Nephron (organoid): ENCODE measurements around the gene LRCOL1.
A peak's percentile ranks its signal among the peaks of the same experiment; 100 is the strongest.

Experiments used
- H3K27ac Mint-ChIP-seq, 3 experiments: 2 replicates each; pipeline ENCODE4 v1.8.0; 2020; ENCODE audit warnings: mixed read lengths in 3 of 3, mild to moderate bottlenecking in 2 of 3, moderate library complexity in 1 of 3
- H3K27me3 Mint-ChIP-seq: 2 replicates; pipeline ENCODE4 v1.8.0; 2021; ENCODE audit warnings: low read depth, mild to moderate bottlenecking, moderate library complexity, mixed read lengths
- H3K36me3 Mint-ChIP-seq: 2 replicates; pipeline ENCODE4 v1.8.0; 2020; ENCODE audit warnings: low read depth, mixed read lengths
- H3K4me1 Mint-ChIP-seq: 2 replicates; pipeline ENCODE4 v1.8.0; 2020; ENCODE audit warnings: mixed read lengths
- H3K4me3 Mint-ChIP-seq, 3 experiments: 2 replicates each; pipeline ENCODE4 v1.8.0; 2020; ENCODE audit warnings: mild to moderate bottlenecking in 3 of 3, mixed read lengths in 3 of 3, moderate library complexity in 2 of 3
- H3K9me3 Mint-ChIP-seq: 2 replicates; pipeline ENCODE4 v1.8.0; 2020; ENCODE audit warnings: mixed read lengths
- TF ChIP-seq, protein P1 (sequence below), 3 experiments: fragments of 200-600 bp; sonication (generic); IDR thresholded peaks; one replicate each; pipeline ENCODE4 v1.5.0; 2021; ENCODE audit warnings: antibody characterized with exemption in 3 of 3; ENCODE audit not compliant: unreplicated experiment in 3 of 3

LRCOL1 gene

GRCh38 chr12:132614029-132614428 lies 3.6 kb upstream of the LRCOL1 start:
- Mint-ChIP-seq H3K4me1 (peaks cover 18% of the 10 kb centered on the region), H3K36me3 (peaks cover 7% of the 10 kb centered on the region), H3K27me3 (peaks cover 51% of the 10 kb centered on the region), H3K9me3 (peaks cover 8% of the 10 kb centered on the region), H3K27ac (no peak overlapping the region), H3K4me3 (no peak overlapping the region)
- TF ChIP-seq, protein P1, sequence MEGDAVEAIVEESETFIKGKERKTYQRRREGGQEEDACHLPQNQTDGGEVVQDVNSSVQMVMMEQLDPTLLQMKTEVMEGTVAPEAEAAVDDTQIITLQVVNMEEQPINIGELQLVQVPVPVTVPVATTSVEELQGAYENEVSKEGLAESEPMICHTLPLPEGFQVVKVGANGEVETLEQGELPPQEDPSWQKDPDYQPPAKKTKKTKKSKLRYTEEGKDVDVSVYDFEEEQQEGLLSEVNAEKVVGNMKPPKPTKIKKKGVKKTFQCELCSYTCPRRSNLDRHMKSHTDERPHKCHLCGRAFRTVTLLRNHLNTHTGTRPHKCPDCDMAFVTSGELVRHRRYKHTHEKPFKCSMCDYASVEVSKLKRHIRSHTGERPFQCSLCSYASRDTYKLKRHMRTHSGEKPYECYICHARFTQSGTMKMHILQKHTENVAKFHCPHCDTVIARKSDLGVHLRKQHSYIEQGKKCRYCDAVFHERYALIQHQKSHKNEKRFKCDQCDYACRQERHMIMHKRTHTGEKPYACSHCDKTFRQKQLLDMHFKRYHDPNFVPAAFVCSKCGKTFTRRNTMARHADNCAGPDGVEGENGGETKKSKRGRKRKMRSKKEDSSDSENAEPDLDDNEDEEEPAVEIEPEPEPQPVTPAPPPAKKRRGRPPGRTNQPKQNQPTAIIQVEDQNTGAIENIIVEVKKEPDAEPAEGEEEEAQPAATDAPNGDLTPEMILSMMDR (IDR thresholded peaks at IDR 0.05; ENCODE audit: unreplicated experiment in 3 of 3) = no peak

DNA sequence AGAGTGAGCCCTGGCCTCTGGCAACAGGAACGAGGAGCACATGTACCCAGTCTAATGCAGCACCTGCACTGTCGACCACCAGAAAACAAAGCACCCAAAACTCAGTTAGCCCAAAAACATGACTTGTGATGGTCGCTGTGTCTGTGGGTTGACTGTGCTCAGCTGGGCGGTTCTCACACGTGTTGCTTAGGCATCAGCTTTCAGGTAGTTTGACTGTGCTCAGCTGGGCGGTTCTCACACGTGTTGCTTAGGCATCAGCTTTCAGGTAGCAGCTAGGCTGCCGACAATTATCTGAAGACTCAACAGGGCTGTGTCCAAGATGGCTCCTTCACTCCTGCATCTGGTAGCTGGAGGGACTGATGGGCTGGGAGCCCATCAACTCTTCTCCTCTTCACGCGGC lies 1.2 kb upstream of the LRCOL1 start:
- Mint-ChIP-seq H3K27me3 (peaks cover 57% of the 10 kb centered on the region), H3K4me3 (no peak overlapping the region), H3K9me3 (peaks cover 8% of the 10 kb centered on the region)

GRCh38 chr12:132610866-132611602 lies 652 bp upstream of the LRCOL1 start:
- peak overlapping the region in 1 of 3 experiments; percentile 27 for H3K4me3 Mint-ChIP-seq
- H3K27me3 Mint-ChIP-seq = peaks cover 56% of the 10 kb centered on the region
- no peak overlapping the region for H3K27ac Mint-ChIP-seq

More for the DNA sequence above, 1.2 kb upstream of the LRCOL1 start:
- no peak overlapping the region for H3K27ac Mint-ChIP-seq
- TF ChIP-seq, protein P1 (IDR thresholded peaks at IDR 0.05; ENCODE audit: unreplicated experiment in 3 of 3) = no peak
- peaks cover 28% of the 10 kb centered on the region for H3K4me1 Mint-ChIP-seq
- H3K36me3 Mint-ChIP-seq = peaks cover 7% of the 10 kb centered on the region

GRCh38 chr12:132608231-132609171 lies 1.9 kb downstream of the LRCOL1 start:
- TF ChIP-seq, protein P1 (IDR thresholded peaks at IDR 0.05; ENCODE audit: unreplicated experiment in 3 of 3) = no peak
- Mint-ChIP-seq H3K9me3 (no peaks in the 10 kb centered on the region), H3K4me1 (peaks cover 29% of the 10 kb centered on the region), H3K36me3 (no peaks in the 10 kb centered on the region), H3K27ac (peak overlapping the region; percentile 28 to 54 (median 45)), H3K4me3 (peak overlapping the region in 2 of 3 experiments; percentile 3 to 27), H3K27me3 (peaks cover 44% of the 10 kb centered on the region)

More at GRCh38 chr12:132610866-132611602, 652 bp upstream of the LRCOL1 start:
- H3K4me1 Mint-ChIP-seq = peaks cover 33% of the 10 kb centered on the region
- TF ChIP-seq, protein P1 (IDR thresholded peaks at IDR 0.05; ENCODE audit: unreplicated experiment in 3 of 3) = no peak
- peaks cover 7% of the 10 kb centered on the region for H3K36me3 Mint-ChIP-seq
- H3K9me3 Mint-ChIP-seq = peaks cover 8% of the 10 kb centered on the region

DNA sequence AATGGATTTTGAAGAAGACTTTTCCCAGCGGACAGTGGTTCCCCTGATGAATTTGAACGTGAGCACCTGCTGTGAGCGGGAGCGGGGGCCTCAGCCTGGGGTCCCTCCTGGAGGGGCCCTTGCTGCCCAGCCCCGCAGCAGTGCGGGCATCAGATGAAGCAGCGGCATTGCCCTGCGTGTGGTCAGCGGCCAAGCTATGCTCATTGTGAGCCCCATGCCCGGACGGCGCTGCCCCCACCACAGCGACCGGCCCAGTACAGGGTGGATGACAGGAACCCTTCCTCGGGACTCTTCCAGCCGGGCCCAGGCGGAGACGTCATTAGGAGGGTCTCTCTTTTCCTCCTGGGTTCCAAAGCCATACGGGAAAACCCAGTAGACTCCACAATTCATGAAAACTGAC lies 3.5 kb downstream of the LRCOL1 start:
- Mint-ChIP-seq H3K27me3 (peaks cover 39% of the 10 kb centered on the region), H3K4me1 (peaks cover 41% of the 10 kb centered on the region), H3K36me3 (no peaks in the 10 kb centered on the region), H3K4me3 (peak overlapping the region in 1 of 3 experiments; percentile 33), H3K27ac (peak overlapping the region; percentile 22 to 42 (median 33)), H3K9me3 (no peaks in the 10 kb centered on the region)
- TF ChIP-seq, protein P1 (IDR thresholded peaks at IDR 0.05; ENCODE audit: unreplicated experiment in 3 of 3) = no peak
